Mesenchymal stem cell (in vitro differentiated cells and primary cell): ENCODE results near the gene PLEK.

ENCODE experiments used
- DNase-seq: peaks from one replicate; pipeline ENCODE4 v3.0.0-alpha.2; 2013
- H2AFZ ChIP-seq: one replicate; pipeline ENCODE4 v1.6.1; 2013; ENCODE audit warnings: low read depth, mild to moderate bottlenecking, control low read depth, inconsistent platforms, low read length, moderate library complexity
- H2AK5ac ChIP-seq: 2 replicates; pipeline ENCODE4 v1.6.1; 2013; ENCODE audit warnings: low read length, moderate library complexity, mild to moderate bottlenecking, inconsistent platforms; ENCODE audit not compliant: severe bottlenecking
- H2BK120ac ChIP-seq: one replicate; pipeline ENCODE4 v1.6.1; 2013; ENCODE audit warnings: low read depth, mild to moderate bottlenecking, inconsistent platforms, low read length, moderate library complexity
- H2BK12ac ChIP-seq, 2 experiments: one replicate each; pipeline ENCODE4 v1.6.1; 2013; ENCODE audit warnings: inconsistent platforms in 2 of 2, low read length in 2 of 2, mild to moderate bottlenecking in 2 of 2, moderate library complexity in 2 of 2, control low read depth in 1 of 2
- H2BK15ac ChIP-seq: one replicate; pipeline ENCODE4 v1.6.1; 2013; ENCODE audit warnings: mild to moderate bottlenecking, low read depth, inconsistent platforms; ENCODE audit not compliant: poor library complexity, severe bottlenecking
- H2BK5ac ChIP-seq: 2 replicates; pipeline ENCODE4 v1.6.1; 2013; ENCODE audit warnings: low read depth, mild to moderate bottlenecking, low read length, control low read depth, inconsistent platforms; ENCODE audit not compliant: poor library complexity, severe bottlenecking
- H3K14ac ChIP-seq, 2 experiments: one replicate each; pipeline ENCODE4 v1.6.1; 2013; ENCODE audit warnings: inconsistent platforms in 2 of 2, low read length in 2 of 2, control low read depth in 1 of 2, mild to moderate bottlenecking in 1 of 2, moderate library complexity in 1 of 2
- H3K18ac ChIP-seq, 2 experiments: one replicate each; pipeline ENCODE4 v1.6.1; 2013; ENCODE audit warnings: inconsistent platforms in 2 of 2, low read length in 2 of 2, control low read depth in 1 of 2, low read depth in 1 of 2, mild to moderate bottlenecking in 1 of 2
- H3K23ac ChIP-seq, 2 experiments: one replicate each; pipeline ENCODE4 v1.6.1; 2013; ENCODE audit warnings: inconsistent platforms in 2 of 2, low read length in 2 of 2, mild to moderate bottlenecking in 2 of 2, moderate library complexity in 2 of 2, control low read depth in 1 of 2
- H3K27ac ChIP-seq: 2 replicates; pipeline ENCODE4 v1.5.1; 2013; ENCODE audit warnings: mild to moderate bottlenecking, moderate library complexity, low read length, control low read depth, inconsistent platforms; ENCODE audit not compliant: poor library complexity, severe bottlenecking
- H3K27me3 ChIP-seq, 2 experiments: 2 replicates each; pipeline versions ENCODE4 v1.6.1 to v1.7.0; 2013; ENCODE audit warnings: low read length in 2 of 2, mild to moderate bottlenecking in 2 of 2, moderate library complexity in 2 of 2, control low read depth in 1 of 2, inconsistent platforms in 1 of 2; ENCODE audit not compliant: control insufficient read depth in 1 of 2, insufficient read depth in 1 of 2
- H3K36me3 ChIP-seq, 2 experiments: 2 replicates each; pipeline versions ENCODE4 v1.6.1 to v1.7.0; 2013; ENCODE audit warnings: low read length in 2 of 2, control low read depth in 1 of 2, inconsistent platforms in 1 of 2, low read depth in 1 of 2, mild to moderate bottlenecking in 1 of 2; ENCODE audit not compliant: insufficient read depth in 2 of 2, control insufficient read depth in 1 of 2
- H3K4ac ChIP-seq, 2 experiments: one replicate each; pipeline ENCODE4 v1.6.1; 2013; ENCODE audit warnings: inconsistent platforms in 2 of 2, low read length in 2 of 2, mild to moderate bottlenecking in 2 of 2, moderate library complexity in 2 of 2, control low read depth in 1 of 2, low read depth in 1 of 2
- H3K4me1 ChIP-seq: 2 replicates; pipeline ENCODE4 v1.6.1; 2013; ENCODE audit warnings: low read depth, low read length, control low read depth; ENCODE audit not compliant: control insufficient read depth, insufficient read depth
- H3K4me2 ChIP-seq: 2 replicates; pipeline ENCODE4 v1.6.1; 2013; ENCODE audit warnings: low read length, mild to moderate bottlenecking, inconsistent platforms; ENCODE audit not compliant: poor library complexity, severe bottlenecking
- H3K4me3 ChIP-seq, 2 experiments: 2 replicates each; pipeline versions ENCODE4 v1.5.1 to v1.7.0; 2013; ENCODE audit warnings: low read length in 2 of 2, mild to moderate bottlenecking in 2 of 2, control low read depth in 1 of 2, low read depth in 1 of 2; ENCODE audit not compliant: insufficient read depth in 1 of 2
- H3K79me1 ChIP-seq: replicated peaks from 2 replicates; pipeline ENCODE4 v1.6.1; 2013; ENCODE audit warnings: mild to moderate bottlenecking, control low read depth, low read length, inconsistent platforms; ENCODE audit not compliant: poor library complexity, severe bottlenecking
- H3K9ac ChIP-seq: 2 replicates; pipeline ENCODE4 v1.7.0; 2013; ENCODE audit warnings: mild to moderate bottlenecking, low read length, moderate library complexity
- H3K9me3 ChIP-seq: 2 replicates; pipeline ENCODE4 v1.7.0; 2013; ENCODE audit warnings: mild to moderate bottlenecking, low read length; ENCODE audit not compliant: control insufficient read depth
- H4K8ac ChIP-seq: one replicate; pipeline ENCODE4 v1.6.1; 2013; ENCODE audit warnings: inconsistent platforms, mild to moderate bottlenecking, low read length, moderate library complexity
- H4K91ac ChIP-seq: one replicate; pipeline ENCODE4 v1.6.1; 2013; ENCODE audit warnings: mild to moderate bottlenecking, low read length, inconsistent platforms
- WGBS: methylation state at CpG from one replicate; pipeline ENCODE4 v1.1.7; 2013; ENCODE audit warnings: mixed read lengths; 5-methylcytosine and 5-hydroxymethylcytosine counted together

The PLEK gene

GRCh38 chr2:68362069-68362468 is 3.0 kb upstream of the PLEK start:
- no peak overlapping the region for H2BK12ac ChIP-seq

GRCh38 chr2:68362749-68363148 is 2.3 kb upstream of the PLEK start:
- Histone ChIP-seq H3K14ac (no peak overlapping the region), H3K23ac (no peak overlapping the region), H3K18ac (no peak overlapping the region), H3K9ac (no peak overlapping the region), H2BK5ac (no peak overlapping the region), H2BK120ac (no peak overlapping the region), H3K4me2 (no peak overlapping the region), H3K27me3 (no peaks in the 10 kb centered on the region), H3K27ac (no peak overlapping the region), H3K36me3 (no peaks in the 10 kb centered on the region), H4K91ac (no peak overlapping the region), H2BK12ac (no peak overlapping the region), H3K4me3 (no peak overlapping the region), H2AK5ac (no peak overlapping the region), H3K9me3 (no peaks in the 10 kb centered on the region), H3K4me1 (peaks cover 3% of the 10 kb centered on the region), H4K8ac (no peak overlapping the region), H3K79me1 (no peaks in the 10 kb centered on the region), H3K4ac (no peak overlapping the region), H2BK15ac (no peak overlapping the region), H2AFZ (no peak overlapping the region)
- 90% methylated on average over 6 of the region's 7 CpGs for WGBS
- no peak for DNase-seq

More at GRCh38 chr2:68362069-68362468, 3.0 kb upstream of the PLEK start:
- H3K4me1 ChIP-seq: peaks cover 3% of the 10 kb centered on the region
- no peak overlapping the region for H3K14ac ChIP-seq
- no peak overlapping the region for H2AFZ ChIP-seq
- no peak overlapping the region for H2BK5ac ChIP-seq
- H2BK15ac ChIP-seq: no peak overlapping the region
- H3K79me1 ChIP-seq: no peaks in the 10 kb centered on the region
- H3K9ac ChIP-seq: peak overlapping the region; percentile 30
- H3K27me3 ChIP-seq: no peaks in the 10 kb centered on the region
- no peak overlapping the region for H3K23ac ChIP-seq
- no peak overlapping the region for H3K4me3 ChIP-seq
- 30% methylated on average over 11 of the region's 12 CpGs for WGBS
- no peak overlapping the region for H4K8ac ChIP-seq
- H3K4me2 ChIP-seq: no peak overlapping the region
- H3K27ac ChIP-seq: no peak overlapping the region
- no peak overlapping the region for H2BK120ac ChIP-seq
- no peaks in the 10 kb centered on the region for H3K9me3 ChIP-seq
- H4K91ac ChIP-seq: no peak overlapping the region
- H2AK5ac ChIP-seq: no peak overlapping the region
- H3K36me3 ChIP-seq: no peaks in the 10 kb centered on the region
- H3K18ac ChIP-seq: no peak overlapping the region
- no peak overlapping the region for H3K4ac ChIP-seq
- DNase-seq: peak; percentile 52

- no peak overlapping the region for H3K18ac ChIP-seq
- 93% methylated on average over 4 of the region's 4 CpGs for WGBS
- H3K9ac ChIP-seq: no peak overlapping the region
- no peak overlapping the region for H2BK120ac ChIP-seq
- H3K27ac ChIP-seq: no peak overlapping the region
- H3K4me3 ChIP-seq: no peak overlapping the region
- H3K4me1 ChIP-seq: peaks cover 4% of the 10 kb centered on the region
- no peak overlapping the region for H2BK12ac ChIP-seq
- H2AK5ac ChIP-seq: no peak overlapping the region
- no peak overlapping the region for H3K23ac ChIP-seq
- no peaks in the 10 kb centered on the region for H3K9me3 ChIP-seq
- no peak overlapping the region for H3K14ac ChIP-seq
- no peaks in the 10 kb centered on the region for H3K79me1 ChIP-seq
- no peak overlapping the region for H2AFZ ChIP-seq
- H3K4me2 ChIP-seq: no peak overlapping the region
- H2BK5ac ChIP-seq: no peak overlapping the region
- H3K27me3 ChIP-seq: no peaks in the 10 kb centered on the region
- no peak overlapping the region for H4K91ac ChIP-seq
- DNase-seq: no peak
- H4K8ac ChIP-seq: no peak overlapping the region
- H3K36me3 ChIP-seq: no peaks in the 10 kb centered on the region
- no peak overlapping the region for H3K4ac ChIP-seq
- no peak overlapping the region for H2BK15ac ChIP-seq
Observed at GRCh38 chr2:68363721-68364120, 1.4 kb upstream of the PLEK start.

GRCh38 chr2:68366083-68366560 is 1.0 kb downstream of the PLEK start:
- no peak overlapping the region for H4K91ac ChIP-seq
- 96% methylated on average over 3 of the region's 4 CpGs for WGBS
- no peak overlapping the region for H2BK120ac ChIP-seq

More at GRCh38 chr2:68366083-68366560, 1.0 kb downstream of the PLEK start:
- Histone ChIP-seq H3K18ac (no peak overlapping the region), H3K9ac (no peak overlapping the region), H3K4me3 (no peak overlapping the region), H3K79me1 (no peaks in the 10 kb centered on the region), H3K14ac (no peak overlapping the region), H2BK12ac (no peak overlapping the region), H3K4me2 (no peak overlapping the region), H2BK15ac (no peak overlapping the region), H3K27me3 (no peaks in the 10 kb centered on the region), H3K4ac (no peak overlapping the region), H3K9me3 (no peaks in the 10 kb centered on the region), H3K23ac (no peak overlapping the region), H3K27ac (no peak overlapping the region), H3K4me1 (peaks cover 4% of the 10 kb centered on the region), H2BK5ac (no peak overlapping the region), H2AK5ac (no peak overlapping the region), H2AFZ (no peak overlapping the region), H4K8ac (no peak overlapping the region), H3K36me3 (no peaks in the 10 kb centered on the region)
- DNase-seq: no peak
